Measurements from ENCODE around the gene CCN5.

DNA sequence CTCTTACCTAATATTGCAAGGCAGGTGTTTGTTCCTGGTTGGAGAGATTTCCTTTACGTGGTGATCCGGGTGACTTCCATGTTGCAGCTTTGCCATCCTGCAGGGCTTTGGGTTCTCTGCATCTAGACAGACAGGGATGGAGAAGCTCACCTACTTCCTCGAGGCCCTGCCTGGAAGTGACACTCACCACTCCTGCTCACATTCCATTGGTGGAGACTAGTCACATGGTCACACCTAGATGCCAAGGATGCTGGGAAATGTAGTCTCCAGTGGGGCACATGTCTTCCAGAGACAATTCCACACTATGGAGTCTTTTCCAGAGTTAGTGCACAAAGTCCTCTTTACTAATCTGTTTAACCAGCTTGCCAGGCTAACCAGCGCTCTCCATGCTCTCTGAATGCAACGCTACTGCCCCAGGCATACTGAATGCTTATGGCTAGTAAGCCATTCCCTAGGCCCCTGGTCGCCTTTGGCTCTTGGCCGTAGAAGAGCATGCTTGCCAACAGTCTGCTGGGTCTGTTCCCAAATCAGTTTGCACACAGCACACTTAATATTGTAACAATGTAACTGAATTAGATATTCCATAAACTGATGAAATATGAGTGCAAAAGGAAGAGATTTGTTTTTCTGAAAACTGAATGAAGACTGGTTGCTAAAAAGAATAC lies 23.8 kb downstream of the CCN5 start:
- TF ChIP-seq EP300 (IDR thresholded peaks at IDR 0.05) (no peak), CTCF (IDR thresholded peaks at IDR 0.05) (no peak)
